WTC11 (cell line): ENCODE measurements around the gene MICU2. TPM values are rescaled to one million over a fixed set of nuclear protein-coding genes. Genes with fewer than 3 reads are reported as not detected.

Experiments
- ATAC-seq: fragments of 200-7000 bp; cut with Tn5 transposase; 2 replicates; pipeline ENCODE4 v1.10.0; 2021; ENCODE audit warnings: mild to moderate bottlenecking, moderate library complexity
- CTCF ChIA-PET: fragments of 300-600 bp; sonication (Branson Sonifier 250); formaldehyde crosslinking; loops from one replicate; lab custom pipeline; 2021; ENCODE audit warnings: antibody characterized with exemption; lab: Charles Lee
- POLR2A ChIA-PET: fragments of 350-600 bp; sonication (Branson Sonifier 250); formaldehyde crosslinking; loops from one replicate; lab custom pipeline; 2021; ENCODE audit warnings: antibody characterized with exemption; lab: Charles Lee
- DNase-seq: peaks from one replicate; pipeline ENCODE4 v3.0.0; 2021; ENCODE audit warnings: low spot score
- H3K27ac Mint-ChIP-seq: 2 replicates; pipeline ENCODE4 v1.8.0; 2021; ENCODE audit warnings: mixed read lengths
- H3K27me3 Mint-ChIP-seq: 2 replicates; pipeline ENCODE4 v1.8.0; 2021; ENCODE audit warnings: low read depth, mild to moderate bottlenecking, moderate library complexity, mixed read lengths
- H3K36me3 Mint-ChIP-seq: 2 replicates; pipeline ENCODE4 v1.8.0; 2021; ENCODE audit warnings: mixed read lengths
- H3K4me1 Mint-ChIP-seq: 2 replicates; pipeline ENCODE4 v1.8.0; 2022; ENCODE audit warnings: mixed read lengths
- H3K4me3 Mint-ChIP-seq: 2 replicates; pipeline ENCODE4 v1.8.0; 2021; ENCODE audit warnings: mild to moderate bottlenecking, moderate library complexity, mixed read lengths
- H3K9me3 Mint-ChIP-seq: 2 replicates; pipeline ENCODE4 v1.8.0; 2021; ENCODE audit warnings: mixed read lengths
- ARID4B ChIP-seq: sonication (generic); formaldehyde crosslinking; IDR thresholded peaks from 2 replicates; pipeline ENCODE4 v1.8.0; 2023; ENCODE audit warnings: missing genetic modification reagents, mild to moderate bottlenecking, borderline replicate concordance
- ATF1 ChIP-seq: sonication (generic); formaldehyde crosslinking; IDR thresholded peaks from 2 replicates; pipeline ENCODE4 v1.8.1; 2023; ENCODE audit warnings: mild to moderate bottlenecking, moderate library complexity, missing genetic modification reagents
- ATF2 ChIP-seq: sonication (generic); formaldehyde crosslinking; IDR thresholded peaks from 2 replicates; pipeline ENCODE4 v1.8.1; 2022; ENCODE audit warnings: low read depth, missing genetic modification reagents, borderline replicate concordance
- E2F4 ChIP-seq: sonication (generic); formaldehyde crosslinking; IDR thresholded peaks from 2 replicates; pipeline ENCODE4 v1.8.1; 2022; ENCODE audit warnings: low read depth, mild to moderate bottlenecking, moderate library complexity, missing genetic modification reagents, borderline replicate concordance
- EMX1 ChIP-seq: fragments of 250-450 bp; sonication (Bioruptor Pico); IDR thresholded peaks from 2 replicates; pipeline ENCODE4 v1.8.0; 2021; ENCODE audit warnings: mild to moderate bottlenecking
- ETV6 ChIP-seq: sonication (generic); formaldehyde crosslinking; IDR thresholded peaks from 2 replicates; pipeline ENCODE4 v1.8.1; 2022; ENCODE audit warnings: mild to moderate bottlenecking, missing genetic modification reagents
- GABPB1 ChIP-seq: sonication (generic); formaldehyde crosslinking; IDR thresholded peaks from 2 replicates; pipeline ENCODE4 v1.8.1; 2023; ENCODE audit warnings: mild to moderate bottlenecking, missing genetic modification reagents
- GTF2I ChIP-seq: fragments of 250-450 bp; sonication (Bioruptor Pico); conservative IDR thresholded peaks from 2 replicates; pipeline ENCODE4 v1.4.0; 2021; ENCODE audit warnings: mild to moderate bottlenecking
- HMGXB4 ChIP-seq: sonication (generic); formaldehyde crosslinking; IDR thresholded peaks from 2 replicates; pipeline ENCODE4 v1.8.1; 2023; ENCODE audit warnings: mild to moderate bottlenecking, moderate library complexity, missing genetic modification reagents
- IRF1 ChIP-seq: sonication (generic); formaldehyde crosslinking; IDR thresholded peaks from 2 replicates; pipeline ENCODE4 v1.8.0; 2023; ENCODE audit warnings: missing genetic modification reagents
- MXD4 ChIP-seq: fragments of 250-450 bp; sonication (Bioruptor Pico); IDR thresholded peaks from 2 replicates; pipeline ENCODE4 v1.8.0; 2021; ENCODE audit warnings: mild to moderate bottlenecking, moderate library complexity, borderline replicate concordance
- NFE2L1 ChIP-seq: sonication (generic); formaldehyde crosslinking; IDR thresholded peaks from 2 replicates; pipeline ENCODE4 v1.8.1; 2023; ENCODE audit warnings: missing genetic modification reagents
- NFYB ChIP-seq: sonication (generic); formaldehyde crosslinking; conservative IDR thresholded peaks from 2 replicates; pipeline ENCODE4 v1.8.0; 2022; ENCODE audit warnings: low read depth, missing genetic modification reagents
- NR2C2 ChIP-seq: sonication (generic); formaldehyde crosslinking; IDR thresholded peaks from 2 replicates; pipeline ENCODE4 v1.8.0; 2022; ENCODE audit warnings: mild to moderate bottlenecking, missing genetic modification reagents
- PRDM15 ChIP-seq: sonication (generic); formaldehyde crosslinking; IDR thresholded peaks from 2 replicates; pipeline ENCODE4 v1.8.0; 2022; ENCODE audit warnings: missing genetic modification reagents
- ZNF263 ChIP-seq: sonication (generic); formaldehyde crosslinking; IDR thresholded peaks from 2 replicates; pipeline ENCODE4 v1.8.1; 2022; ENCODE audit warnings: low read depth, mild to moderate bottlenecking, moderate library complexity, missing genetic modification reagents
- ZNF396 ChIP-seq: fragments of 250-450 bp; sonication (Bioruptor Pico); IDR thresholded peaks from 2 replicates; pipeline ENCODE4 v1.8.0; 2021; ENCODE audit warnings: mild to moderate bottlenecking, moderate library complexity, borderline replicate concordance
- ZNF512 ChIP-seq: sonication (generic); formaldehyde crosslinking; IDR thresholded peaks from 2 replicates; pipeline ENCODE4 v1.8.1; 2022; ENCODE audit warnings: missing genetic modification reagents, borderline replicate concordance
- total RNA-seq: library from RNA; stranded (reverse); gene quantifications from 3 replicates; pipeline ENCODE4 v1.2.3, GENCODE V29; 2021

Gene MICU2
- total RNA-seq, 1 experiment from 2014 or later: 33.8 TPM

GRCh38 chr13:21531455-21531854 is 72.5 kb downstream of the MICU2 start (continued):
- no peak for TF ChIP-seq PRDM15 (CRISPR knock-in tag)

- DNase-seq: no peak
- POLR2A ChIA-PET: no interaction called here
Observed at GRCh38 chr13:21530656-21531055, 73.3 kb downstream of the MICU2 start.

GRCh38 chr13:21529146-21529893 is 74.7 kb downstream of the MICU2 start:
- no peak for ATAC-seq
- Mint-ChIP-seq H3K27me3 (no peaks in the 10 kb centered on the region), H3K4me1 (no peaks in the 10 kb centered on the region), H3K27ac (no peak overlapping the region), H3K9me3 (no peaks in the 10 kb centered on the region), H3K36me3 (no peaks in the 10 kb centered on the region; the same call in 1 of the 2 replicates), H3K4me3 (no peak overlapping the region)
- ChIA-PET POLR2A (no interaction called here), CTCF (no interaction called here)
- no peak for DNase-seq
- TF ChIP-seq GTF2I (CRISPR knock-in tag) (no peak), GABPB1 (no peak), NFYB (no peak), ZNF512 (CRISPR knock-in tag) (no peak), NFE2L1 (no peak), EMX1 (no peak), IRF1 (CRISPR knock-in tag) (no peak), ZNF396 (no peak), E2F4 (CRISPR knock-in tag) (no peak), ATF2 (CRISPR knock-in tag) (no peak), ARID4B (CRISPR knock-in tag) (no peak), ETV6 (no peak), MXD4 (CRISPR knock-in tag) (no peak), HMGXB4 (CRISPR knock-in tag) (no peak), NR2C2 (no peak), ZNF263 (CRISPR knock-in tag) (no peak)

More at GRCh38 chr13:21530656-21531055, 73.3 kb downstream of the MICU2 start:
- no peaks in the 10 kb centered on the region for H3K27me3 Mint-ChIP-seq
- no peak for TF ChIP-seq ATF1 (CRISPR knock-in tag)
- no peaks in the 10 kb centered on the region for H3K9me3 Mint-ChIP-seq
- H3K36me3 Mint-ChIP-seq: no peaks in the 10 kb centered on the region
- H3K4me3 Mint-ChIP-seq: no peak overlapping the region
- H3K4me1 Mint-ChIP-seq: no peaks in the 10 kb centered on the region
- no peak overlapping the region for H3K27ac Mint-ChIP-seq
- CTCF ChIA-PET: no interaction called here
- ATAC-seq: no peak
